Activated gamma-delta T cell treated with anti-CD3 and anti-CD28 coated beads, Interleukin-2, amount 50 U/mL, for 16 hours (primary cell): ENCODE measurements around the gene SLFN12L.
"Not testable (repeated sequence)": the region's sequence is repeated elsewhere in the genome, so short reads cannot be mapped to it uniquely, and the experiment has no call there.

Source experiments
- DNase-seq: peaks from one replicate; pipeline ENCODE4 v3.0.0-alpha.2; 2020; ENCODE audit warnings: low read depth

Gene SLFN12L

GRCh38 chr17:35542990-35543389 is 5.5 kb upstream of the SLFN12L start:
- DNase-seq: no peak

- DNase-seq: no peak
Observed at GRCh38 chr17:35541434-35541833, 4.0 kb upstream of the SLFN12L start.

- no peak for DNase-seq
Observed at GRCh38 chr17:35540589-35541404, 3.3 kb upstream of the SLFN12L start.

GRCh38 chr17:35539659-35540026 is 2.2 kb upstream of the SLFN12L start:
- no peak for DNase-seq

- no peak for DNase-seq
Observed at GRCh38 chr17:35536664-35537171, 760 bp downstream of the SLFN12L start.

GRCh38 chr17:35535406-35535805 is 2.1 kb downstream of the SLFN12L start:
- DNase-seq: not testable (repeated sequence)

- DNase-seq: no peak
Observed at GRCh38 chr17:35534576-35535093, 2.8 kb downstream of the SLFN12L start.

GRCh38 chr17:35531160-35531559 is 6.3 kb downstream of the SLFN12L start:
- DNase-seq: no peak

- DNase-seq: no peak
Observed at GRCh38 chr17:35529866-35530265, 7.6 kb downstream of the SLFN12L start.

- DNase-seq: not testable (repeated sequence)
Observed at GRCh38 chr17:35529326-35529725, 8.2 kb downstream of the SLFN12L start.

GRCh38 chr17:35523296-35523695 is 14.2 kb downstream of the SLFN12L start:
- DNase-seq: no peak

GRCh38 chr17:35521654-35522256 is 15.7 kb downstream of the SLFN12L start:
- DNase-seq: peak; percentile 38

GRCh38 chr17:35521150-35521549 is 16.3 kb downstream of the SLFN12L start:
- no peak for DNase-seq

GRCh38 chr17:35519906-35520442 is 17.5 kb downstream of the SLFN12L start:
- no peak for DNase-seq

- DNase-seq: no peak
Observed at GRCh38 chr17:35519439-35519838, 18.0 kb downstream of the SLFN12L start.

- DNase-seq: not testable (repeated sequence)
Observed at GRCh38 chr17:35518431-35518830, 19.0 kb downstream of the SLFN12L start.

GRCh38 chr17:35515027-35515426 is 22.5 kb downstream of the SLFN12L start:
- DNase-seq: no peak

GRCh38 chr17:35514564-35514963 is 22.9 kb downstream of the SLFN12L start:
- no peak for DNase-seq

GRCh38 chr17:35510052-35510451 is 27.4 kb downstream of the SLFN12L start:
- no peak for DNase-seq

- DNase-seq: not testable (repeated sequence)
Observed at GRCh38 chr17:35507714-35508113, 29.8 kb downstream of the SLFN12L start.

- DNase-seq: no peak
Observed at GRCh38 chr17:35499548-35499947, 37.9 kb downstream of the SLFN12L start.

GRCh38 chr17:35498448-35499178 is 38.9 kb downstream of the SLFN12L start:
- no peak for DNase-seq
